PC-3 (cell line): Measurements from ENCODE around the gene LAS1L.

ENCODE experiments used
- CTCF ChIP-seq: fragments of 300-600 bp; sonication (generic); conservative IDR thresholded peaks from 2 replicates; pipeline ENCODE4 v1.5.1; 2017; ENCODE audit warnings: antibody characterized with exemption, low read depth, mild to moderate bottlenecking, low read length
- EZH2 ChIP-seq: fragments of 300-600 bp; sonication (generic); IDR thresholded peaks from one replicate; pipeline ENCODE4 v1.6.1; 2017; ENCODE audit warnings: antibody characterized with exemption, mild to moderate bottlenecking, low read length; ENCODE audit not compliant: unreplicated experiment

GRCh38 chrX:65551489-65552339 lies 17.1 kb upstream of the LAS1L start:
- TF ChIP-seq CTCF: no peak
- TF ChIP-seq EZH2: no peak
